Hypothalamus (tissue), 51 donors: ENCODE results near the gene MYH15.

ENCODE experiments used
- DNase-seq, 51 donors: peaks; one replicate each; lab custom pipeline; 2025; lab: John Stamatoyannopoulos, UW

MYH15 gene

GRCh38 chr3:108345492-108346205, 164.7 kb downstream of the MYH15 start:
- DNase-seq: no peak

- no peak for DNase-seq
Measured at GRCh38 chr3:108343491-108343890, 166.9 kb downstream of the MYH15 start.

- DNase-seq: no peak
Measured at GRCh38 chr3:108342837-108343486, 167.4 kb downstream of the MYH15 start.

DNA sequence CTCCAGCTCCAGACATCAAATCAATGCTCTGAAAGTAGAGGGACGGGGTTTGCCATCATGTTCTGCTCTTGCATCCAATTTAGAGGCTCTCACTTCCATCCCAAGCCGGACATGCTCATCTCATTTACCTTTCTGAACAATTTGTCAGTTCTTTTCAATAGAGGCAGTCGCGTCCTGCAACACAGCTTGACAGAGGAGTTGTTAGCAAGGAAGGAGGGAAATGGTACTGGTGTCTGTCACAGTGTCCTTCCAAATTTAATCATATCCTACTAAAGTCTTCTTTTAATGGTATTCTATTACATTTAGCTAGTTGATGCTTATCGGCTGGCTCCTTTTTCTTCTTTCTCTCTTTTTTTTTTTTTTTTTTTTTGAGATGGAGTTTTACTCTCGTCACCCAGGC, 168.5 kb downstream of the MYH15 start:
- no peak for DNase-seq

DNA sequence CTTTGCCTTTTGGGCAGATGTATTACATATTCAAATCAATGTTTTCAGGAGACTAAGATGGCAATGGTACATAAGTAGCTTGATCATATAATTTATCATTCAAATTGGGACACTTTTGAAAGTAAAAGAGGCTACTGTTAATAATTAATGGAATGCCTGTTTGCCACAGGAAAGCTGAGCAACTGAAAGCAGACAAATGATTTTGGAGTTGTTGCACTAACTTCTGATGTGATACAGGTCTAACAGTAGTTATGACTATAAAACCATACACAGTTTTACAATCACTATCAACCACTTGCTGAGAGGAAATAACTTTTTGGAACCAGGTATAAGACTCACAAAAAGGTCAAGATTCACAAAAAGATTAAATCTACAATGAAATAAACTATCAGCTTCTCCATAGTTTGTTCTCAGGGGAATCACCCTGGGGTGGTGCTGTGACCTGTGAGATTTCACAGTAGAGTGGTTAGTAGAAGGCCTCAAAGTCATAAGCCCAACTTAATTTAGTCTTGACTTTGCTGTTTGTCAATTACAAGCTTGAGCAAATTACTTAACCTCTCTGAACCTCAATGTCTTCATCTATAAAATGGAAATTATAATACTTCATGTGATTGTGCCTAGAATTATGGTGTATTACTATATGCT, 171.4 kb downstream of the MYH15 start:
- no peak for DNase-seq

DNA sequence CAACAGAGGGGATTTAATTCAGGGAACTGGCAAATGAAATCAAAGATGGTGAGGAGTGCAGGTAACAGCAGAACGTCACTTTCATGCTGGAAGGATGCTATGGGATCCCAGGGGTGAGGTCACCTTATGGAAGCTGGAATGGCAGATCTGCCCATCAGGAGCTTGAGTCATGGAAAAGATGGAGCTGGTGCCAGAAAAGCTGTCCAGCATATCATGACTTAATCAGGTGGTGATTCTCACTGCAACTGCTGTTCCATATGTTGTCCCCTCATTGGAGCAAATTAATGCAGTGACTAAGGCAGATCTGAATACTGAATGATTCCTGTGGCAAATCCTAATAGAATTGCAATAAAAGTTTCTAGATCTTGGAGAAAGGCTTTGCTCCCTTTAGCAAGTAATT, 175.7 kb downstream of the MYH15 start:
- DNase-seq: no peak

- DNase-seq: no peak
Measured at GRCh38 chr3:108333961-108334360, 176.4 kb downstream of the MYH15 start.

GRCh38 chr3:108331792-108332191, 178.6 kb downstream of the MYH15 start:
- DNase-seq: no peak
